ENCODE data around the gene ERP27. TPM values are rescaled to one million over a fixed set of nuclear protein-coding genes. Genes with fewer than 3 reads are reported as not detected.

ERP27 gene
- total and polyA plus RNA-seq, 2 experiments from 2014 or later = 48.0 to 53.7 TPM

DNA sequence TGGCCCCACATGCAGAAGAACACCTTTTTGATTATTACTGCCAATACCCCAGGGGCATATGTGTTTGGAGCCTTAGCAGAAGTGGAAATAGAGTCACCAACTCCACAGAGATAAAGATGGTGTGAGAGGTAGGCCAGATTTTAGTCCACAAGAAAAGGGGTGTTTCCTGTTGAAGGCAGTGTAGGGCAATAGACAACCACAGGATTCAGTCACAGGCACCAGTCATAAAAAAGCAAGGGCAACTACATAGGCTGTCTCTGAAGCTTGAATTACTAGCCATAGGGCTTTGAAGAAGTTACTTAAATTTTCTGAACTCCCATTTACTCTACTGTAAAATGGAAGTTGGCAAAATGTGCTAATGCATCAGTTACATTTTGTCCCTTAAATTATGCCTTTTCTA is 18.9 kb downstream of the ERP27 start:
- H3K27ac ChIP-seq = no peak overlapping the region
- H3K79me2 ChIP-seq = no peaks in the 10 kb centered on the region
- no peaks in the 10 kb centered on the region for H4K20me1 ChIP-seq (ENCODE audit: insufficient read depth, poor library complexity, severe bottlenecking)
- H3K4me3 ChIP-seq = no peak overlapping the region
- no peak for TF ChIP-seq EZH2phosphoT487 (IDR thresholded peaks at IDR 0.05; ENCODE audit: low read depth, severe bottlenecking, unreplicated experiment)
- no peak for TF ChIP-seq EZH2 (IDR thresholded peaks at IDR 0.05; ENCODE audit: borderline replicate concordance)
- TF ChIP-seq, protein P1, sequence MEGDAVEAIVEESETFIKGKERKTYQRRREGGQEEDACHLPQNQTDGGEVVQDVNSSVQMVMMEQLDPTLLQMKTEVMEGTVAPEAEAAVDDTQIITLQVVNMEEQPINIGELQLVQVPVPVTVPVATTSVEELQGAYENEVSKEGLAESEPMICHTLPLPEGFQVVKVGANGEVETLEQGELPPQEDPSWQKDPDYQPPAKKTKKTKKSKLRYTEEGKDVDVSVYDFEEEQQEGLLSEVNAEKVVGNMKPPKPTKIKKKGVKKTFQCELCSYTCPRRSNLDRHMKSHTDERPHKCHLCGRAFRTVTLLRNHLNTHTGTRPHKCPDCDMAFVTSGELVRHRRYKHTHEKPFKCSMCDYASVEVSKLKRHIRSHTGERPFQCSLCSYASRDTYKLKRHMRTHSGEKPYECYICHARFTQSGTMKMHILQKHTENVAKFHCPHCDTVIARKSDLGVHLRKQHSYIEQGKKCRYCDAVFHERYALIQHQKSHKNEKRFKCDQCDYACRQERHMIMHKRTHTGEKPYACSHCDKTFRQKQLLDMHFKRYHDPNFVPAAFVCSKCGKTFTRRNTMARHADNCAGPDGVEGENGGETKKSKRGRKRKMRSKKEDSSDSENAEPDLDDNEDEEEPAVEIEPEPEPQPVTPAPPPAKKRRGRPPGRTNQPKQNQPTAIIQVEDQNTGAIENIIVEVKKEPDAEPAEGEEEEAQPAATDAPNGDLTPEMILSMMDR (IDR thresholded peaks at IDR 0.05; ENCODE audit: poor library complexity) = no peak
- H2AFZ ChIP-seq = no peak overlapping the region
- H3K4me2 ChIP-seq = no peak overlapping the region
- no peaks in the 10 kb centered on the region for H3K9me2 ChIP-seq (replicated peaks; ENCODE audit: insufficient read depth)
- H3K36me3 ChIP-seq (replicated peaks; ENCODE audit: insufficient read depth, low read depth) = no peaks in the 10 kb centered on the region
- no peaks in the 10 kb centered on the region for H3K27me3 ChIP-seq
- H3K4me1 ChIP-seq (ENCODE audit: insufficient read depth) = no peaks in the 10 kb centered on the region
- H3K9me3 ChIP-seq (ENCODE audit: low read depth) = no peaks in the 10 kb centered on the region
- no peak for DNase-seq (ENCODE audit: low spot score)

DNA sequence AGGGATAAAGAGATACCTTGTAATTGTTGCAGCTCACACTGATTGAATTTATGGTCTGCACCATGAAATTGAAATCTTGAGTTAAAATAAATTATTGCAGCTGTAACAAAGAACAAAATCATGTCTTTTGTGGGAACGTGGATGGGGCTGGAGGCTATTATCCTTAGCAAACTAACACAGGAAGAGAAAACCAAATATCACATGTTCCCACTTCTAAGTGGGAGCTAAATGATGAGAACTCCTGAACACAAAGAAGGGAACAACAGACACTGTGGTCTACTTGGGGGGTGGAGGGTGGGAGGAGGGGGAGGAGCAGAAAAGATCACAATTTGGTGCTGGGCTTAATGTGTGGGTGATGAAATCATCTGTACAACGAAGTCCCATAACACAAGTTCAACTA is 22.6 kb downstream of the ERP27 start:
- H3K9me3 ChIP-seq (ENCODE audit: low read depth) = no peaks in the 10 kb centered on the region
- H3K9me2 ChIP-seq (replicated peaks; ENCODE audit: insufficient read depth) = no peaks in the 10 kb centered on the region
- H2AFZ ChIP-seq = no peak overlapping the region
- H3K27ac ChIP-seq = no peak overlapping the region
- no peak overlapping the region for H3K4me3 ChIP-seq
- H3K4me1 ChIP-seq (ENCODE audit: insufficient read depth) = peaks cover 6% of the 10 kb centered on the region
- WGBS (ENCODE audit: low lambda C conversion rate, missing lambda C conversion rate) = 77% methylated on average over 2 of the region's 2 CpGs
- no peaks in the 10 kb centered on the region for H3K79me2 ChIP-seq
- DNase-seq (ENCODE audit: low spot score) = no peak
- H3K36me3 ChIP-seq (replicated peaks; ENCODE audit: insufficient read depth, low read depth) = no peaks in the 10 kb centered on the region
- no peak overlapping the region for H3K4me2 ChIP-seq
- H4K20me1 ChIP-seq (ENCODE audit: insufficient read depth, poor library complexity, severe bottlenecking) = no peaks in the 10 kb centered on the region
- no peaks in the 10 kb centered on the region for H3K27me3 ChIP-seq
- TF ChIP-seq EZH2 (IDR thresholded peaks at IDR 0.05; ENCODE audit: borderline replicate concordance) (no peak), EZH2phosphoT487 (IDR thresholded peaks at IDR 0.05; ENCODE audit: low read depth, severe bottlenecking, unreplicated experiment) (no peak)
- TF ChIP-seq, protein P1 (IDR thresholded peaks at IDR 0.05; ENCODE audit: poor library complexity) = no peak

DNA sequence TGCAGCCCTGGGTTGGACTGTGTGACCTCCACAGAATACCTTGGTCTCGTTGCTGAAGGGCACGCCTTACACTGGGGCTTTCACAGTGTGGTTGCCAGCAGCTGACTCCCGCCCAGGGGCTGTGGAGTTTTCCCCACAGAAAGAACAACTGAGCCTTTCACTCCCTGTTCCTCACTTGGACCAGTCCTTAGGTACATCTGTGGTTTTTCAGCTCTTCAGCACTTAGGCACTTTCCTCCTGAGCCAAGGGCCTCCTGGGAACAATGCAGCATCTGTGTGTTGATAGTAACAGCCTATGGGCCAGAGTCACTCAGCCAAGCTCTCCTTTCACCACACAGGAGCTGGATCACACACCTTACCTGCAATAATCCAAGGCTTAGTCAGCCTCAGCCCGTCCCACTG is 25.0 kb downstream of the ERP27 start:
- Histone ChIP-seq H3K4me1 (ENCODE audit: insufficient read depth) (peaks cover 6% of the 10 kb centered on the region), H2AFZ (no peak overlapping the region), H3K9me3 (ENCODE audit: low read depth) (no peaks in the 10 kb centered on the region), H3K4me2 (peak overlapping the region; percentile 53), H3K4me3 (no peak overlapping the region), H3K27ac (peak overlapping the region; percentile 60), H3K79me2 (no peaks in the 10 kb centered on the region), H3K36me3 (replicated peaks; ENCODE audit: insufficient read depth, low read depth) (no peaks in the 10 kb centered on the region), H4K20me1 (ENCODE audit: insufficient read depth, poor library complexity, severe bottlenecking) (no peaks in the 10 kb centered on the region), H3K27me3 (no peaks in the 10 kb centered on the region), H3K9me2 (replicated peaks; ENCODE audit: insufficient read depth) (no peaks in the 10 kb centered on the region)
- DNase-seq (ENCODE audit: low spot score) = peak; percentile 27
- TF ChIP-seq EZH2 (IDR thresholded peaks at IDR 0.05; ENCODE audit: borderline replicate concordance) (no peak), EZH2phosphoT487 (IDR thresholded peaks at IDR 0.05; ENCODE audit: low read depth, severe bottlenecking, unreplicated experiment) (no peak)
- TF ChIP-seq, protein P1 (IDR thresholded peaks at IDR 0.05; ENCODE audit: poor library complexity) = no peak
- WGBS (ENCODE audit: low lambda C conversion rate, missing lambda C conversion rate) = 50% methylated on average over 4 of the region's 4 CpGs

DNA sequence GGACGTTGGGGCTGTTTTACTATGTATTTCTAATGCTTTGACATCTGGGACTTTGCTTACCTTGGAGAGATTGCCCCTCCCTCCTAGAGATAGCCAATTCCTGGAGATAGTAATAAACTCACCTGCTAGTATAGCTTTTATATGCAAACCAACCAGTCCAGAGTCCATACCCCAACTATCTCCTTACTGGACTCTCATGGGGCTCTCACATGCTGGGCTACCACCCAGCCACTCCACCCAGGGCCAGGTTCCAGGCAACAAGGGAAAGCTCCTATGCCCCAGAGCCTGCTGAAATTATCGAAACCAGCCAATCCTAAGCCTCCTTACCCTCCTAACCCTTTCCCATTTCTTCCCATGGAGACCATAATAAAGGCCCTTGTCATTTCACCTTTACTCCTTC is 27.2 kb downstream of the ERP27 start:
- WGBS (ENCODE audit: low lambda C conversion rate, missing lambda C conversion rate) = 79% methylated on average over 2 of the region's 2 CpGs
- Histone ChIP-seq H3K4me3 (no peak overlapping the region), H3K9me2 (replicated peaks; ENCODE audit: insufficient read depth) (no peaks in the 10 kb centered on the region), H3K4me1 (ENCODE audit: insufficient read depth) (peaks cover 6% of the 10 kb centered on the region), H3K9me3 (ENCODE audit: low read depth) (no peaks in the 10 kb centered on the region), H3K79me2 (no peaks in the 10 kb centered on the region), H2AFZ (no peak overlapping the region), H3K4me2 (no peak overlapping the region), H3K36me3 (replicated peaks; ENCODE audit: insufficient read depth, low read depth) (no peaks in the 10 kb centered on the region), H3K27me3 (no peaks in the 10 kb centered on the region), H3K27ac (no peak overlapping the region), H4K20me1 (ENCODE audit: insufficient read depth, poor library complexity, severe bottlenecking) (no peaks in the 10 kb centered on the region)
- TF ChIP-seq, protein P1 (IDR thresholded peaks at IDR 0.05; ENCODE audit: poor library complexity) = no peak
- no peak for TF ChIP-seq EZH2 (IDR thresholded peaks at IDR 0.05; ENCODE audit: borderline replicate concordance)
- DNase-seq (ENCODE audit: low spot score) = no peak

Measured in hepatocyte (in vitro differentiated cells).